ENCODE data around the gene ADAT3.

The ADAT3 gene

DNA sequence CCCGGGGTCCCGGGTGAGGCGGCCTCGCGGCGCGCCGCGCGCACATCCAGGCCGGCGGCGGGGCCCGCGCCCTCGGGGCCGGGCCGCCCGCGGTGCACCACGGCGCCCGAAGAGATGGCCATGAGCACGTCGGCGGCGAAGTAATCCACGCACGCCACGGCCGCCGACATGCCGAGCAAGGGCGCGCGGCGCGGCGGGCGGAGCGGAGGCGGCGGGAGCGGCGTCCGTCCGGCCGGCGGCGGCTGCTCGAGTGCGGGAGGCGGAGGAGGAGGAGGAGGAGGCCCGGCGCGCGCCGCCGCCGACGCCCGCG lies 41.9 kb upstream of the ADAT3 start, which contains the start of gene KLF16:
Gene KLF16, minus strand, starts transcription at position 252 of the 310 bp plus-strand sequence. Its CDS starts 82 bp downstream, at position 170.
- DNase-seq (ENCODE audit: extremely low read depth, low read depth) = no peak
- H3K4me3 ChIP-seq (replicated peaks; ENCODE audit: low read depth, low read length) = peak within 1 kb of the TSS; percentile 86
- TF ChIP-seq, protein P1, sequence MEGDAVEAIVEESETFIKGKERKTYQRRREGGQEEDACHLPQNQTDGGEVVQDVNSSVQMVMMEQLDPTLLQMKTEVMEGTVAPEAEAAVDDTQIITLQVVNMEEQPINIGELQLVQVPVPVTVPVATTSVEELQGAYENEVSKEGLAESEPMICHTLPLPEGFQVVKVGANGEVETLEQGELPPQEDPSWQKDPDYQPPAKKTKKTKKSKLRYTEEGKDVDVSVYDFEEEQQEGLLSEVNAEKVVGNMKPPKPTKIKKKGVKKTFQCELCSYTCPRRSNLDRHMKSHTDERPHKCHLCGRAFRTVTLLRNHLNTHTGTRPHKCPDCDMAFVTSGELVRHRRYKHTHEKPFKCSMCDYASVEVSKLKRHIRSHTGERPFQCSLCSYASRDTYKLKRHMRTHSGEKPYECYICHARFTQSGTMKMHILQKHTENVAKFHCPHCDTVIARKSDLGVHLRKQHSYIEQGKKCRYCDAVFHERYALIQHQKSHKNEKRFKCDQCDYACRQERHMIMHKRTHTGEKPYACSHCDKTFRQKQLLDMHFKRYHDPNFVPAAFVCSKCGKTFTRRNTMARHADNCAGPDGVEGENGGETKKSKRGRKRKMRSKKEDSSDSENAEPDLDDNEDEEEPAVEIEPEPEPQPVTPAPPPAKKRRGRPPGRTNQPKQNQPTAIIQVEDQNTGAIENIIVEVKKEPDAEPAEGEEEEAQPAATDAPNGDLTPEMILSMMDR (IDR thresholded peaks at IDR 0.05; ENCODE audit: low read depth, low read length, missing control alignments) = no peak

- peak; percentile 65 for DNase-seq (ENCODE audit: extremely low read depth, low read depth)
- TF ChIP-seq, protein P1 (IDR thresholded peaks at IDR 0.05; ENCODE audit: low read depth, low read length, missing control alignments) = no peak
- H3K4me3 ChIP-seq (replicated peaks; ENCODE audit: low read depth, low read length) = peak overlapping the region; percentile 52
These were observed 41.3 kb upstream of the ADAT3 start for GRCh38 chr19:1863638-1864479.

DNA sequence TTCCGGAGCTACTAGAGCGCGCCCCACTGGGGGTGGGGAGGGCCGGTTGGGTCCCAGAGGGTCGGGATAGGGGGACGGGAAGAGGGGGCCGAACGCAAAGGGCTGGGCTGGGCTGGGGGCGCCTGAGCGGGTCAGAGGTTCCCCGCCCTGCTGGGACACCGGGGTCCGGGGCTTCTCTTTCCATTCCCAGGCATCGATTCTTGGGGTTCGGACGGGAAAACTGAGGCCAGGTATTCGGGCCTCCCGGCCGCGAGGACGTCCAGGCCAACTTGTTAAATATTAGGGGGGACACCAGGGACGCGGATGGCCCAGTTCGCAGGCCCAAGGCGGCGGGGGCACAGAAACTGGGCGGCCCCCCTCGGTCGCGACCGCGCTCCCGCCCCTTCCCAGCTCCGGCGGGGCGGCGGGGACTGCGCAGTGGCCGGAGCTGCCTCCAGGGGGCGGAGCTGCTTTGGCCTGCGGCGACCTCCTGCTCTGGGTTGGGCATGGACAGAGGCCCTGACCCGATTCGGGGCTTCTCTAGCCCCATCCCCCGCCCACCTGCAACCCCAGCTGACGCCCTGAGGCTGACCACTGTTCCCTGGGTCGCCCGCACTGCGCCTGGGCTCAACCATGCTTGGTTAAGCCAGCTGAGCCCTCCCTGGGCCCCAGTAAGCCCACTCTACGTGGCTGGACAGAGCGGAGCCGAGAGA lies 40.6 kb upstream of the ADAT3 start:
- TF ChIP-seq, protein P1 (IDR thresholded peaks at IDR 0.05; ENCODE audit: low read depth, low read length, missing control alignments) = peak; percentile 68
- H3K4me3 ChIP-seq (replicated peaks; ENCODE audit: low read depth, low read length) = peak overlapping the region; percentile 52
- DNase-seq (ENCODE audit: extremely low read depth, low read depth) = no peak

- H3K4me3 ChIP-seq (replicated peaks; ENCODE audit: low read depth, low read length) = peak overlapping the region; percentile 52
- TF ChIP-seq, protein P1 (IDR thresholded peaks at IDR 0.05; ENCODE audit: low read depth, low read length, missing control alignments) = no peak
- no peak for DNase-seq (ENCODE audit: extremely low read depth, low read depth)
These were observed 39.8 kb upstream of the ADAT3 start for GRCh38 chr19:1865172-1866010.

DNA sequence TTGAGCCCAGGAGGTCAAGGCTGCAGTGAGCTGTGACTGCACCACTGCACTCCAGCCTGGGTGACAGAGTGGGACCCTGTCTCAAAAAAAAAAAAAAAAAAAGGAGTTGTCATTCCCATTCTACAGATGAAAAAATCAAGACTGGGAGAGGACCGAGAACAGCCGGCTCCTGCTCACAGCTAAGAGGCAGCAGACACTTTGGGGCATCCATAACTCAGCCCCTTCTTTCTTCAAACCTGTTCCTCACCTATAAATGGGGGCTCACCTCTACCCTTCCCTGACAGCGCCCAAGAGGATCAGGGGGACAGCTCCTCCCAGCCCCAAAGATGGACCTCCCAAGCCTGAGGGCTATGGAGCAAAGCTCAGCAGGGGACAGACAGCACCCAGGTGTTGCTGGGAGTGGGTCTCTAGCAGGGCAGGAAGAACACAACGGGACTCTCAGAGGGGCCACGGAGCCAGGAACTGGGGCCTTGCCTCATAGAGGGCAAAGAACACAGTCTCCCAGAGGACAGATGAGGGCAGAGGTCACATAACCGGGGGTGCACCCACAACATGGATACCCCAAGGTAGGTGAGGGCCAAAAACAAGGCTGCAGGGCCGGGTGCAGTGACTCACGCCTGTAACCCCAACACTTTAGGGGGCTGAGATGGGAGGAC lies 38.4 kb upstream of the ADAT3 start:
- DNase-seq (ENCODE audit: extremely low read depth, low read depth) = no peak
- no peak overlapping the region for H3K4me3 ChIP-seq (replicated peaks; ENCODE audit: low read depth, low read length)
- TF ChIP-seq, protein P1 (IDR thresholded peaks at IDR 0.05; ENCODE audit: low read depth, low read length, missing control alignments) = no peak

- H3K4me3 ChIP-seq (replicated peaks; ENCODE audit: low read depth, low read length) = no peak overlapping the region
- TF ChIP-seq, protein P1 (IDR thresholded peaks at IDR 0.05; ENCODE audit: low read depth, low read length, missing control alignments) = no peak
- DNase-seq (ENCODE audit: extremely low read depth, low read depth) = no peak
These were observed 37.9 kb upstream of the ADAT3 start for GRCh38 chr19:1867349-1867724.

Data from HFF-Myc (cell line).